Natural killer cell (primary cell): ENCODE results near the gene TP53RK. TPM values are rescaled to one million over a fixed set of nuclear protein-coding genes. Genes with fewer than 3 reads are reported as not detected.

Experiments
- ATAC-seq, 3 donors: fragments of 150-1000 bp in 2 of 3; fragments of 200-7000 bp in 1 of 3; cut with Tn5 transposase; 1 replicate in 1 of 3; 2 replicates in 2 of 3; pipeline ENCODE4 v1.10.0; 2021; ENCODE audit warnings: mild to moderate bottlenecking in 2 of 3, moderate library complexity in 2 of 3
- DNase-seq, 2 donors: peaks; one replicate each; pipeline versions ENCODE4 v3.0.0 to v3.0.0-alpha.2; 2013 to 2021; ENCODE audit warnings: mixed read lengths in 1 of 2
- H3K27ac ChIP-seq: one replicate; pipeline ENCODE4 v1.5.1; 2013; ENCODE audit warnings: mild to moderate bottlenecking, low read length
- H3K27me3 ChIP-seq: one replicate; pipeline ENCODE4 v1.6.1; 2013; ENCODE audit warnings: low read length; ENCODE audit not compliant: control insufficient read depth, insufficient read depth
- H3K36me3 ChIP-seq: one replicate; pipeline ENCODE4 v1.6.1; 2013; ENCODE audit warnings: low read length; ENCODE audit not compliant: control insufficient read depth, insufficient read depth
- H3K4me1 ChIP-seq: one replicate; pipeline ENCODE4 v1.6.1; 2013; ENCODE audit warnings: low read length; ENCODE audit not compliant: control insufficient read depth, insufficient read depth
- H3K4me3 ChIP-seq: one replicate; pipeline ENCODE4 v1.5.1; 2013; ENCODE audit warnings: low read length
- H3K9me3 ChIP-seq: one replicate; pipeline ENCODE4 v1.6.1; 2013; ENCODE audit warnings: low read length; ENCODE audit not compliant: control insufficient read depth, insufficient read depth
- H3K27ac Mint-ChIP-seq, 2 donors: one replicate each; pipeline ENCODE4 v1.8.0; 2022; ENCODE audit warnings: mild to moderate bottlenecking in 2 of 2, mixed read lengths in 2 of 2, moderate library complexity in 1 of 2
- H3K27me3 Mint-ChIP-seq, 2 donors: one replicate each; pipeline ENCODE4 v1.8.0; 2022; ENCODE audit warnings: low read depth in 2 of 2, mixed read lengths in 2 of 2
- H3K36me3 Mint-ChIP-seq: one replicate; pipeline ENCODE4 v1.8.0; 2022; ENCODE audit warnings: mixed read lengths
- H3K4me1 Mint-ChIP-seq, 2 donors: one replicate each; pipeline ENCODE4 v1.8.0; 2022; ENCODE audit warnings: mixed read lengths in 2 of 2
- H3K4me3 Mint-ChIP-seq: one replicate; pipeline ENCODE4 v1.8.0; 2022; ENCODE audit warnings: mild to moderate bottlenecking, moderate library complexity, mixed read lengths
- H3K9me3 Mint-ChIP-seq, 2 donors: one replicate each; pipeline ENCODE4 v1.8.0; 2022; ENCODE audit warnings: mixed read lengths in 2 of 2
- WGBS: methylation state at CpG from one replicate; pipeline ENCODE4 v1.1.7; 2013; ENCODE audit warnings: missing lambda C conversion rate; ENCODE audit not compliant: insufficient coverage; 5-methylcytosine and 5-hydroxymethylcytosine counted together
- intact Hi-C: fragments of 100-400 bp; cut with micrococcal nuclease; formaldehyde crosslinking; loops from one replicate; pipeline ENCODE4 v1.14.2; 2022
- total RNA-seq, 4 donors: library from RNA; stranded (reverse); fragments of 120-200 nt in 1 of 4; gene quantifications; one replicate each; pipeline versions ENCODE4 v1.2.3 to v1.2.4, GENCODE V29; 2013 to 2022
- TF ChIP-seq, protein P1 (sequence below): fragments of 200-600 bp; IDR thresholded peaks from one replicate; pipeline ENCODE4 v1.8.0; 2022; ENCODE audit warnings: antibody characterized with exemption

Gene TP53RK
- total RNA-seq, 3 donors from 2014 or later (not counting 1 experiment from before 2014, with no cell fraction given), result 5.0 to 10.4 (median 7.8) TPM

DNA sequence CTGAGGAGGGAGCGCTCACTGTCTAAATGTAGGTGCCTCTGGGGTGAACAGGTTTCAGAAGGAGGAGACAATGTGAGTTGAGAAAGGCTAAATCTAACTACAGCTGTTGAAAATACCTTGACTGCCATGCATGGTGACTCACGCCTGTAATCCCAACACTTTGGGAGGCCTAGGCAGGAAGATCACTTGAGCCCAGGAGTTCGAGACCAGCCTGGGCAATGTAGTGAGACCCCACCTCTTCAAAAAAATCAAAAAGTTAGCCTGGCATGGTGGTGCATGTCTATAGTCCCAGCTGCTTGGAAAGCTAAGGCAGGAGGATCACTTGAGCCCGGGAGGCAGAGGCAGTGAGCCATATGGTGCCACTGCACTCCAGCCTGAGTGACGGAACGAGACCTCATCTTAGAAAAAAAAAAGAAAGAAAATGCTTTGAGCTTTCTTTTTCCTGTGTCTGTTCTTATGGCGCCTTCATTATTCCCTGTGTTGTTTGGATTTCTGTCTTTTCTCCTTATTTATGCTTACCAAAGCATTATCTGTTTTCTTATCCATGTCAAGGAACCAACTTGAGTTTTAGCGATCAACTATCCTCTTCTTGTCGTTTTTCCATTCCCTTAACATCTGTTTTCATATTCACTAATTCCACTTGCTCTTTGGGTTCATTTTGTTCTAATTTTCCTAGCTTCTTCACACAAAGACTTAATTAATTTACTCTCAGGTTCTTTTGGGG, 28.7 kb upstream of the TP53RK start:
- H3K36me3 Mint-ChIP-seq, result no peaks in the 10 kb centered on the region
- peaks cover 6 to 8% of the 10 kb centered on the region in 2 donors for H3K27me3 Mint-ChIP-seq
- Histone ChIP-seq H3K27ac (no peak overlapping the region), H3K9me3 (no peaks in the 10 kb centered on the region), H3K4me3 (no peak overlapping the region), H3K4me1 (no peaks in the 10 kb centered on the region), H3K27me3 (no peaks in the 10 kb centered on the region), H3K36me3 (no peaks in the 10 kb centered on the region)
- WGBS, result 86% methylated on average over 8 of the region's 9 CpGs
- DNase-seq (no peak), ATAC-seq (no peak)
- no peaks in the 10 kb centered on the region for H3K4me1 Mint-ChIP-seq
- no peak overlapping the region for H3K4me3 Mint-ChIP-seq
- no peaks in the 10 kb centered on the region for H3K9me3 Mint-ChIP-seq
- intact Hi-C loops, result no loop called here
- no peak overlapping the region for H3K27ac Mint-ChIP-seq
- TF ChIP-seq, protein P1, sequence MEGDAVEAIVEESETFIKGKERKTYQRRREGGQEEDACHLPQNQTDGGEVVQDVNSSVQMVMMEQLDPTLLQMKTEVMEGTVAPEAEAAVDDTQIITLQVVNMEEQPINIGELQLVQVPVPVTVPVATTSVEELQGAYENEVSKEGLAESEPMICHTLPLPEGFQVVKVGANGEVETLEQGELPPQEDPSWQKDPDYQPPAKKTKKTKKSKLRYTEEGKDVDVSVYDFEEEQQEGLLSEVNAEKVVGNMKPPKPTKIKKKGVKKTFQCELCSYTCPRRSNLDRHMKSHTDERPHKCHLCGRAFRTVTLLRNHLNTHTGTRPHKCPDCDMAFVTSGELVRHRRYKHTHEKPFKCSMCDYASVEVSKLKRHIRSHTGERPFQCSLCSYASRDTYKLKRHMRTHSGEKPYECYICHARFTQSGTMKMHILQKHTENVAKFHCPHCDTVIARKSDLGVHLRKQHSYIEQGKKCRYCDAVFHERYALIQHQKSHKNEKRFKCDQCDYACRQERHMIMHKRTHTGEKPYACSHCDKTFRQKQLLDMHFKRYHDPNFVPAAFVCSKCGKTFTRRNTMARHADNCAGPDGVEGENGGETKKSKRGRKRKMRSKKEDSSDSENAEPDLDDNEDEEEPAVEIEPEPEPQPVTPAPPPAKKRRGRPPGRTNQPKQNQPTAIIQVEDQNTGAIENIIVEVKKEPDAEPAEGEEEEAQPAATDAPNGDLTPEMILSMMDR, result no peak

DNA sequence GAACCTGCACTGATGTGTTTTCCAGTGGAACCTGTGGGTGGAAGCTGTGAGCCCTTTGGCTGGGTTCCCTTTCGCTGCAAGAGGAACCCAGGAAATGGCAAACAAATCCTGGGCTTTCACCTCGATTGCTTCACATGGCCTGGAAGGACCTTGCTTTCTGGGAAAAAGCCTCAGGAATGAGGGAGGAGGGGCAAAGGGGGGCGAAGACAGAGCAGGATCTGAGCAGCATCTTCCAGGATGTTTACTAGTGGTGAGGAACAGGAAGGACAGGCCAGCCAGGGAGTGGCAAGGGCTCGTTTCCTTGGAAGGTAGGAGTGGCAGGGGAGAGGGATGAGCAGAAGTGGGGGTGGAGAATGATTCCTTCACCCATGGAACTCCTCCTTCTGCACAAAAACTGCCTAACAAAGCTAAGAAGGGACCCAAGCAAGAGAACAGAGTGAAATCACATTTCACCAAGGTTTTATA, 26.1 kb upstream of the TP53RK start:
- Mint-ChIP-seq H3K27ac (no peak overlapping the region), H3K4me1 (peaks cover 2 to 4% of the 10 kb centered on the region in 2 donors), H3K27me3 (peaks cover 9 to 11% of the 10 kb centered on the region in 2 donors), H3K9me3 (no peaks in the 10 kb centered on the region), H3K4me3 (no peak overlapping the region), H3K36me3 (no peaks in the 10 kb centered on the region)
- intact Hi-C loops, result no loop called here
- Histone ChIP-seq H3K27me3 (no peaks in the 10 kb centered on the region), H3K4me1 (peaks cover 3% of the 10 kb centered on the region), H3K36me3 (no peaks in the 10 kb centered on the region), H3K9me3 (no peaks in the 10 kb centered on the region), H3K27ac (no peak overlapping the region), H3K4me3 (no peak overlapping the region)
- TF ChIP-seq, protein P1, result no peak
- DNase-seq, result no peak
- WGBS, result 78% methylated on average over 3 of the region's 4 CpGs
- ATAC-seq, result no peak

DNA sequence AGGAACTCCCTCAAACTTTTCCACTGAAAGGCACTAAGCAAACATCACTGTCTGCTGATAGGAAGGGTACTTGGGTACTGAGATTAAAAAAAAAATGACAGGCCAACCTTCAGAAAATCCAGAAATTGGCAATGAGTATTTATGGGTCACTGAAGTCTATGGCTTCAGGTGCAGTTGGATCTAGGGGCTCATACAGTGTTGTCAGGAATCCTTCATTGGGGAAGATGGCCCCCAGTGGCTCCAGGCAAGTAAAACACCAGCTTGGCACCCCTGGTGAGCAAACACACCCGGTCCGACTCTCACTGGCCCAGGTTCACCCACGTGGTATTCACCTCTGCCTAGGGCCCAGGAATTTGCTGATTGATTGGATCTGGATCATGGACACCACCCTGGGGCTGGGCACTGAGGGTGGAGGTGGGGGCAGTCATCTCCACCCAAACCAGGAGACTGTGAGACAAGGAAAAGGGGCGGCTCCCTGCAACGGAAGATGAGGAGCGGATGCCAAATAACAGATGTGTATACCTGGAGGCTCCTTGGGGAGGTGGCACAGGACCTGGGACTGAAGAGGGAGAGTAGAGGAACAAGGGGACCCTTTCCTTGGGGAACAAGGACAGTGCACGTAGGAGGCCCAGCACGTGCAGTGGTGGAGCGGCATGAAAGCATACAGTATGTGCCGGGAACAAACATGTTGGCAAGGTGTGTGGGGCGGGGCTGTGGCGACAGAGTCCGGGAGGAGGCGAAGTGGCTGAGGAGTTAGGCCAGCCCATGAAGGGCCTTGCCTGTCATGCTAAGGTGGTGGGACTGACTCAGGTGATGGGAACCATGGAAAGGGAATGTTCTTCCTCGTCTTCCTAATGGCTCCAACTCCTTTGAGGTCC, 25.0 kb upstream of the TP53RK start:
- H3K27ac ChIP-seq, result no peak overlapping the region
- TF ChIP-seq, protein P1, result no peak
- ATAC-seq (no peak), DNase-seq (no peak)
- intact Hi-C loops, result no loop called here
- no peak overlapping the region for H3K4me3 Mint-ChIP-seq
- H3K27me3 Mint-ChIP-seq, result peaks cover 16 to 17% of the 10 kb centered on the region in 2 donors
- peaks cover 8% of the 10 kb centered on the region for H3K4me1 ChIP-seq
- no peaks in the 10 kb centered on the region for H3K9me3 Mint-ChIP-seq
- H3K9me3 ChIP-seq, result no peaks in the 10 kb centered on the region
- H3K27ac Mint-ChIP-seq, result no peak overlapping the region
- no peaks in the 10 kb centered on the region for H3K36me3 Mint-ChIP-seq
- 91% methylated on average over 15 of the region's 15 CpGs for WGBS
- H3K4me3 ChIP-seq, result no peak overlapping the region
- H3K36me3 ChIP-seq, result no peaks in the 10 kb centered on the region
- no peaks in the 10 kb centered on the region for H3K27me3 ChIP-seq
- peaks cover 9 to 12% of the 10 kb centered on the region in 2 donors for H3K4me1 Mint-ChIP-seq
